Measurements from ENCODE around the gene GBA2.

GBA2 gene

GRCh38 chr9:35717132-35717870 is 31.7 kb downstream of the GBA2 start:
- no peak for DNase-seq (ENCODE audit: low read depth in 1 of 2, low spot score in 1 of 2)

GRCh38 chr9:35716230-35716629 is 32.8 kb downstream of the GBA2 start:
- no peak for DNase-seq (ENCODE audit: low read depth in 1 of 2, low spot score in 1 of 2)

GRCh38 chr9:35714579-35715252 is 34.3 kb downstream of the GBA2 start:
- no peak for DNase-seq (ENCODE audit: low read depth in 1 of 2, low spot score in 1 of 2)

- no peak for DNase-seq (ENCODE audit: low read depth in 1 of 2, low spot score in 1 of 2)
These were observed 34.9 kb downstream of the GBA2 start for GRCh38 chr9:35714123-35714522.

- no peak for DNase-seq (ENCODE audit: low read depth in 1 of 2, low spot score in 1 of 2)
These were observed 35.5 kb downstream of the GBA2 start for GRCh38 chr9:35713578-35713977.

- no peak for DNase-seq (ENCODE audit: low read depth in 1 of 2, low spot score in 1 of 2)
These were observed 36.1 kb downstream of the GBA2 start for GRCh38 chr9:35712762-35713400.

- no peak for DNase-seq (ENCODE audit: low read depth in 1 of 2, low spot score in 1 of 2)
These were observed 37.3 kb downstream of the GBA2 start for GRCh38 chr9:35711501-35712428.

- no peak for DNase-seq (ENCODE audit: low read depth in 1 of 2, low spot score in 1 of 2)
These were observed 38.1 kb downstream of the GBA2 start for GRCh38 chr9:35710818-35711500.

- no peak for DNase-seq (ENCODE audit: low read depth in 1 of 2, low spot score in 1 of 2)
These were observed 40.9 kb downstream of the GBA2 start for GRCh38 chr9:35708146-35708545.

GRCh38 chr9:35706951-35707350 is 42.1 kb downstream of the GBA2 start:
- no peak for DNase-seq (ENCODE audit: low read depth in 1 of 2, low spot score in 1 of 2)

- no peak for DNase-seq (ENCODE audit: low read depth in 1 of 2, low spot score in 1 of 2)
These were observed 43.1 kb downstream of the GBA2 start for GRCh38 chr9:35705836-35706430.

- DNase-seq (ENCODE audit: low read depth in 1 of 2, low spot score in 1 of 2): no peak
These were observed 43.7 kb downstream of the GBA2 start for GRCh38 chr9:35705372-35705771.

- DNase-seq (ENCODE audit: low read depth in 1 of 2, low spot score in 1 of 2): no peak
These were observed 44.9 kb downstream of the GBA2 start for GRCh38 chr9:35703906-35704672.

GRCh38 chr9:35702696-35703095 is 46.3 kb downstream of the GBA2 start:
- DNase-seq (ENCODE audit: low read depth in 1 of 2, low spot score in 1 of 2): no peak

GRCh38 chr9:35700942-35701341 is 48.1 kb downstream of the GBA2 start:
- no peak for DNase-seq (ENCODE audit: low read depth in 1 of 2, low spot score in 1 of 2)

GRCh38 chr9:35700031-35700430 is 49.0 kb downstream of the GBA2 start:
- DNase-seq (ENCODE audit: low read depth in 1 of 2, low spot score in 1 of 2): no peak

GRCh38 chr9:35698231-35698630 is 50.8 kb downstream of the GBA2 start:
- DNase-seq (ENCODE audit: low read depth in 1 of 2, low spot score in 1 of 2): no peak

- no peak for DNase-seq (ENCODE audit: low read depth in 1 of 2, low spot score in 1 of 2)
These were observed 51.5 kb downstream of the GBA2 start for GRCh38 chr9:35697486-35697885.

GRCh38 chr9:35696520-35697215 is 52.4 kb downstream of the GBA2 start:
- DNase-seq (ENCODE audit: low read depth in 1 of 2, low spot score in 1 of 2): no peak

Data from activated T-helper 1 cell treated with anti-CD3 and anti-CD28 coated beads, Interleukin-2, amount 50 U/mL, for 16 hours (primary cell).